SK-N-SH (cell line): ENCODE results near the gene MRPL14. TPM values are rescaled to one million over a fixed set of nuclear protein-coding genes. Genes with fewer than 3 reads are reported as not detected.
"Not testable (repeated sequence)": the region's sequence is repeated elsewhere in the genome, so short reads cannot be mapped to it uniquely, and the experiment has no call there.

Source experiments
- CTCF ChIA-PET: fragments of 300-600, 350-600 bp; formaldehyde crosslinking; extraction: SDS; loops from one replicate; lab custom pipeline; 2021; lab: Yijun Ruan, JAX
- POLR2A ChIA-PET: fragments of 350-600 bp; sonication (Branson Sonifier 250); formaldehyde crosslinking; extraction: SDS; loops from one replicate; lab custom pipeline; 2020; ENCODE audit warnings: antibody characterized with exemption, inconsistent platforms; lab: Yijun Ruan, JAX
- DNase-seq: peaks from one replicate; pipeline ENCODE4 v3.0.0; 2012
- H2AFZ ChIP-seq: fragments of 200-600 bp; sonication (generic); 2 replicates; pipeline ENCODE4 v1.8.1; 2016; ENCODE audit warnings: antibody characterized with exemption, mild to moderate bottlenecking, low read depth
- H3F3A ChIP-seq: fragments of 200-600 bp; sonication (generic); replicated peaks from 2 replicates; pipeline ENCODE3; 2016; ENCODE audit warnings: antibody characterized with exemption, mild to moderate bottlenecking; ENCODE audit not compliant: insufficient read depth
- H3K27ac ChIP-seq, 2 experiments: fragments of 200-500 bp in 1 of 2; fragments of 200-600 bp in 1 of 2; sonication (Bioruptor generic) in 1 of 2; sonication (generic), shearing (Covaris generic) in 1 of 2; 2 replicates each; pipeline versions ENCODE4 v1.5.1 to v1.6.1; 2014 to 2016; ENCODE audit warnings: low read depth in 2 of 2, inconsistent platforms in 1 of 2, low read length in 1 of 2, mild to moderate bottlenecking in 1 of 2, mixed read lengths in 1 of 2
- H3K27me3 ChIP-seq: fragments of 200-600 bp; sonication (generic), shearing (Covaris generic); 2 replicates; pipeline ENCODE4 v1.6.1; 2016; ENCODE audit warnings: mixed run types; ENCODE audit not compliant: insufficient read depth
- H3K36me3 ChIP-seq, 2 experiments: fragments of 200-500 bp in 1 of 2; fragments of 200-600 bp in 1 of 2; sonication (Bioruptor generic) in 1 of 2; sonication (generic) in 1 of 2; replicated peaks in 1 of 2; 2 replicates each; pipeline versions ENCODE3 to v1.5.1; 2014 to 2016; ENCODE audit warnings: low read length in 1 of 2, mild to moderate bottlenecking in 1 of 2; ENCODE audit not compliant: insufficient read depth in 2 of 2, control insufficient read depth in 1 of 2
- H3K4me1 ChIP-seq, 2 experiments: fragments of 200-500 bp in 1 of 2; fragments of 200-600 bp in 1 of 2; sonication (Bioruptor generic) in 1 of 2; sonication (generic), shearing (Covaris generic) in 1 of 2; 2 replicates each; pipeline versions ENCODE4 v1.5.1 to v1.6.1; 2014 to 2016; ENCODE audit warnings: low read depth in 1 of 2, low read length in 1 of 2, mixed run types in 1 of 2; ENCODE audit not compliant: insufficient read depth in 2 of 2, control insufficient read depth in 1 of 2
- H3K4me2 ChIP-seq: fragments of 200-600 bp; sonication (generic), shearing (Covaris generic); 2 replicates; pipeline ENCODE4 v1.6.1; 2017; ENCODE audit warnings: mixed run types
- H3K4me3 ChIP-seq, 2 experiments: fragments of 200-500 bp in 1 of 2; fragments of 200-600 bp in 1 of 2; sonication (Bioruptor generic) in 1 of 2; sonication (generic), shearing (Covaris generic) in 1 of 2; 2 replicates each; pipeline versions ENCODE4 v1.5.1 to v1.8.1; 2014 to 2016; ENCODE audit warnings: low read depth in 2 of 2, inconsistent platforms in 1 of 2, low read length in 1 of 2, mild to moderate bottlenecking in 1 of 2, mixed read lengths in 1 of 2, moderate library complexity in 1 of 2
- H3K79me2 ChIP-seq: fragments of 200-600 bp; sonication (generic); 2 replicates; pipeline ENCODE4 v1.8.1; 2017; ENCODE audit warnings: mild to moderate bottlenecking; ENCODE audit not compliant: insufficient read depth
- H3K9ac ChIP-seq: fragments of 200-600 bp; sonication (generic); 2 replicates; pipeline ENCODE4 v1.6.1; 2017; ENCODE audit warnings: mixed run types
- H3K9me2 ChIP-seq: fragments of 200-600 bp; sonication (generic); 2 replicates; pipeline ENCODE4 v1.6.1; 2017; ENCODE audit warnings: mixed run types
- H3K9me3 ChIP-seq: fragments of 200-600 bp; sonication (generic); 2 replicates; pipeline ENCODE4 v1.6.1; 2017; ENCODE audit warnings: mixed run types, mild to moderate bottlenecking, moderate library complexity
- H4K20me1 ChIP-seq: fragments of 200-600 bp; sonication (generic); 2 replicates; pipeline ENCODE4 v1.6.1; 2017; ENCODE audit warnings: mild to moderate bottlenecking, mixed run types; ENCODE audit not compliant: insufficient read depth
- FOXJ3 ChIP-seq: sonication (generic); formaldehyde crosslinking; IDR thresholded peaks from 2 replicates; pipeline ENCODE4 v1.5.1; 2020; ENCODE audit warnings: mild to moderate bottlenecking, missing genetic modification reagents
- GABPA ChIP-seq: IDR thresholded peaks from 2 replicates; pipeline ENCODE4 v1.4.0; 2012; ENCODE audit warnings: low read depth, mild to moderate bottlenecking
- GATA2 ChIP-seq: sonication (generic); formaldehyde crosslinking; IDR thresholded peaks from 2 replicates; pipeline ENCODE4 v1.5.0; 2020; ENCODE audit warnings: mild to moderate bottlenecking, missing genetic modification reagents
- JUND ChIP-seq: IDR thresholded peaks from 2 replicates; pipeline ENCODE4 v1.4.0; 2012
- NFIC ChIP-seq: IDR thresholded peaks from 2 replicates; pipeline ENCODE4 v1.4.0; 2012; ENCODE audit warnings: borderline replicate concordance
- NRF1 ChIP-seq: IDR thresholded peaks from 2 replicates; pipeline ENCODE4 v1.6.1; 2012; ENCODE audit warnings: low read depth, mild to moderate bottlenecking, low read length
- RAD21 ChIP-seq: IDR thresholded peaks from 2 replicates; pipeline ENCODE4 v1.6.1; 2012; ENCODE audit warnings: mild to moderate bottlenecking, low read length
- RFX5 ChIP-seq: IDR thresholded peaks from 2 replicates; pipeline ENCODE4 v1.6.1; 2012; ENCODE audit warnings: mild to moderate bottlenecking, improper control_type of control experiment, low read length
- SIN3A ChIP-seq: IDR thresholded peaks from 2 replicates; pipeline ENCODE4 v1.6.1; 2012; ENCODE audit warnings: low read depth, mild to moderate bottlenecking, low read length, moderate library complexity, borderline replicate concordance
- SMC3 ChIP-seq: IDR thresholded peaks from 2 replicates; pipeline ENCODE4 v1.6.1; 2012; ENCODE audit warnings: low read depth, low read length, improper control_type of control experiment
- YY1 ChIP-seq: IDR thresholded peaks from 2 replicates; pipeline ENCODE4 v1.4.0; 2012; ENCODE audit warnings: low read depth, mild to moderate bottlenecking
- WGBS: methylation state at CpG from one replicate; pipeline ENCODE4 v1.1.6; 2017; ENCODE audit warnings: low lambda C conversion rate; 5-methylcytosine and 5-hydroxymethylcytosine counted together
- polyA plus RNA-seq, 3 experiments: library from polyadenylated mRNA; depleted of rRNA; stranded (reverse); fragments of >200 nt; gene quantifications; 2 replicates each; pipeline ENCODE4 v1.2.3, GENCODE V29; 2012
- TF ChIP-seq, protein P1 (sequence below): fragments of 150-350 bp; IDR thresholded peaks from 2 replicates; pipeline ENCODE4 v1.6.1; 2017; ENCODE audit warnings: antibody characterized with exemption, low read length, low read depth, borderline replicate concordance
- TF ChIP-seq, protein P2 (sequence below): fragments of 150-350 bp; IDR thresholded peaks from 2 replicates; pipeline ENCODE4 v1.6.1; 2016; ENCODE audit warnings: mild to moderate bottlenecking, low read depth, low read length

The MRPL14 gene
- polyA plus RNA-seq, 1 of the 3 experiments (the other 2 are of a cell fraction), result 97.0 TPM

DNA sequence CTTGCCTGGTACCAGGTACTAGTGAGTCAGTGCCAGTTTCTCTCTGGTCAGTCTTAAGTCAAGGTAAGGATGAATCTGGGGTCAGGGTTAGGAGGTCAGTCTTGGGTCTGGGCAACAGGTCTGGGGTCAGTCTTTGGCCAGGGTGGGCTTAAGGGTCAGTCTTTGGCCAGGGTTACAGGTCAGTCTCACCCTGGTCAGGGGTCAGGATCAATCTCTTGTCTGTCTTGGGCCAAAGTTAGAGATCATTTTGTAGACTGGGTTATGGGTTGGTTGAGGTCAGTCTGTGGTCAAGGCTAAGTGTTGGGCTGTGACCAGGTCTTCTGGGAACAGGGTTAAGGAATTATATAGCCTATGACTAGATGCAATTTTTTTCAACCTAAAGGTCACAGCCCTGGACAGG, 18.6 kb upstream of the MRPL14 start:
- TF ChIP-seq FOXJ3 (no peak), NFIC (no peak), SIN3A (no peak), NRF1 (no peak), RAD21 (no peak), YY1 (no peak), SMC3 (no peak), GABPA (no peak), RFX5 (no peak), JUND (no peak), GATA2 (CRISPR knock-in tag) (no peak)
- TF ChIP-seq, protein P1, sequence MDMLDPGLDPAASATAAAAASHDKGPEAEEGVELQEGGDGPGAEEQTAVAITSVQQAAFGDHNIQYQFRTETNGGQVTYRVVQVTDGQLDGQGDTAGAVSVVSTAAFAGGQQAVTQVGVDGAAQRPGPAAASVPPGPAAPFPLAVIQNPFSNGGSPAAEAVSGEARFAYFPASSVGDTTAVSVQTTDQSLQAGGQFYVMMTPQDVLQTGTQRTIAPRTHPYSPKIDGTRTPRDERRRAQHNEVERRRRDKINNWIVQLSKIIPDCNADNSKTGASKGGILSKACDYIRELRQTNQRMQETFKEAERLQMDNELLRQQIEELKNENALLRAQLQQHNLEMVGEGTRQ, result no peak
- TF ChIP-seq, protein P2, sequence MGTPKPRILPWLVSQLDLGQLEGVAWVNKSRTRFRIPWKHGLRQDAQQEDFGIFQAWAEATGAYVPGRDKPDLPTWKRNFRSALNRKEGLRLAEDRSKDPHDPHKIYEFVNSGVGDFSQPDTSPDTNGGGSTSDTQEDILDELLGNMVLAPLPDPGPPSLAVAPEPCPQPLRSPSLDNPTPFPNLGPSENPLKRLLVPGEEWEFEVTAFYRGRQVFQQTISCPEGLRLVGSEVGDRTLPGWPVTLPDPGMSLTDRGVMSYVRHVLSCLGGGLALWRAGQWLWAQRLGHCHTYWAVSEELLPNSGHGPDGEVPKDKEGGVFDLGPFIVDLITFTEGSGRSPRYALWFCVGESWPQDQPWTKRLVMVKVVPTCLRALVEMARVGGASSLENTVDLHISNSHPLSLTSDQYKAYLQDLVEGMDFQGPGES, result no peak

DNA sequence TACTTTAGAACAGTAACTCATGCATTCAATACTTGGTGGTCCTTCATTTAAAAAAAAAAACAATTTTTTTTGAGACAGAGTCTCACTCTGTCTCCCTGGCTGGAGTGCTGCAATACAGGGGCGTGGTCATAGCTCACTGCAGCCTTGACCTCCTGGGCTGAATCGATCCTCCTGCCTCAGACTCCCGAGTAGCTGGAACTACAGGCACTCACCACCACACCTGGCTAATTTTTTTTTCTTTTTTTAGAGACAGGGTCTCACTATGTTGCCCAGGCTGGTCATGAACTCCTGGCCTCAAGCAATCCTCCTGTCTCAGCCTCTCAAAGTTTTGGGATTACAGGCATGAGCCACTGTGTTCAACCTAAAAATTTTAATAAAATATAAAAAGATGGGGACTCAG, 17.3 kb upstream of the MRPL14 start:
- WGBS, result 89% methylated on average over 3 of the region's 3 CpGs
- H2AFZ ChIP-seq, H3K27ac ChIP-seq, H3K4me3 ChIP-seq, DNase-seq, H3K79me2 ChIP-seq, H3F3A ChIP-seq, H3K9me2 ChIP-seq, H3K9me3 ChIP-seq, H4K20me1 ChIP-seq, H3K4me1 ChIP-seq, H3K27me3 ChIP-seq, H3K4me2 ChIP-seq, H3K9ac ChIP-seq, POLR2A ChIA-PET: not testable (repeated sequence)
- CTCF ChIA-PET, result interaction anchor here (0.8 to 2.0 kb wide), 4 partner anchors 16 to 48 kb away, joined by 3 to 7 read pairs (median 4); no protein-coding TSS in a partner anchor
- peaks cover 15 to 41% of the 10 kb centered on the region in 2 experiments for H3K36me3 ChIP-seq

More for the DNA sequence above, 18.6 kb upstream of the MRPL14 start:
- Histone ChIP-seq H3K4me2 (no peak overlapping the region), H3K9ac (no peak overlapping the region), H3F3A (no peaks in the 10 kb centered on the region), H3K9me3 (no peaks in the 10 kb centered on the region), H3K27me3 (no peaks in the 10 kb centered on the region), H3K4me3 (no peak overlapping the region), H3K9me2 (no peaks in the 10 kb centered on the region), H2AFZ (no peak overlapping the region), H3K79me2 (no peaks in the 10 kb centered on the region), H4K20me1 (no peaks in the 10 kb centered on the region), H3K4me1 (no peaks in the 10 kb centered on the region), H3K36me3 (peaks cover 15 to 34% of the 10 kb centered on the region in 2 experiments), H3K27ac (no peak overlapping the region)
- POLR2A ChIA-PET, result no interaction called here
- no peak for DNase-seq
- CTCF ChIA-PET, result no interaction called here
